ENCODE results near the gene KLHL30.
"Not testable (repeated sequence)": the region's sequence is repeated elsewhere in the genome, so short reads cannot be mapped to it uniquely, and the experiment has no call there.

Gene KLHL30

DNA sequence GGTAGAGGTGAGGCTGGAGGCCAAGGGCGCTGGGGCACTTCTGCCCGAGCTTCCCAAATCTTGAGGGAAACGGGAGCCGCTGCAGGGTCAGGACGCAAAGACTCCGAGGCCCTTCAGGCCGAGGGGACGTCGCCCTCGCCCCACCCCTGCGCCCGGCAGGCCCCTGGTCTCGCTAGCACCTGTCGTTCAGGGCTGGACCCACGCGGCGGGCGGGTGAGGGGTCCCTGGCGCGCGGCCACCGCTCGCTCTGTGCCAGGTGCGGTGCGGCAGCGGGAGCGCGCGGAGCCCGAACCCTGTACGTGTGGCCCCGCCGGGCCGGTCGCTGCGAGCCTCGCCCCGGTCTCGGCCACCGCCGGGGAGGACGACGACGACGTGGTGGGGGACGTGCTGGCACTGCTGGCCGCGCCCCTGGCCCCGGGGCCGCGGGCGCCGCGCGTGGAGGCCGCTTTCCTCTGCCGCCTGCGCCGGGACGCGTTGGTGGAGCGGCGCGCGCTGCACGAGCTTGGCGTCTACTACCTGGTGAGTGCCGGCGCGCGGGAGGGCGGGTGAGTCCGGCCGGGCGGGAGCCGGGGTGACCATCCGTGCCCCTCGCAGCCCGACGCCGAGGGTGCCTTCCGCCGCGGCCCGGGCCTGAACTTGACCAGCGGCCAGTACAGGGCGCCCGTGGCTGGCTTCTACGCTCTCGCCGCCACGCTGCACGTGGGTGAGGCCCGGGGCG is 25.2 kb downstream of the KLHL30 start:
- no peak for DNase-seq (ENCODE audit: low spot score)

DNA sequence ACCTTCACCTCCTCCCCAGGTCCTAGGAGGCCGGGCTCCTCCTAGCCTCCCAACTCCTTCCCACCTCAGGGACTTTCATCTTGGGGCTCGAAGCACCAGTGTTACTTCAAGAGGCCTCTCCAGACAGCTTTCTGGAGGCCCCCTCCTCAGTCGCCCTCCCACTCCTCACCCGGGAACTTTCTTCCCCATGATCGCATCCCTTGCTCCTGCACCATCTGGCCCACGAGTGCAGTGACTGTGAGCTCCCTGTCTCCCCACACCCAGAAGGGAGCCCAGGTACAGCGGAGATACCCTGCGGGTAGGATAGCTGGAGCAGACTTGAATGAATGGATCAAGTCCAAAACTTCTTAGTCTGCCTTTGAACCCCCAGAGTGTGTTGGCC is 26.4 kb downstream of the KLHL30 start:
- no peak for DNase-seq (ENCODE audit: low spot score)

DNA sequence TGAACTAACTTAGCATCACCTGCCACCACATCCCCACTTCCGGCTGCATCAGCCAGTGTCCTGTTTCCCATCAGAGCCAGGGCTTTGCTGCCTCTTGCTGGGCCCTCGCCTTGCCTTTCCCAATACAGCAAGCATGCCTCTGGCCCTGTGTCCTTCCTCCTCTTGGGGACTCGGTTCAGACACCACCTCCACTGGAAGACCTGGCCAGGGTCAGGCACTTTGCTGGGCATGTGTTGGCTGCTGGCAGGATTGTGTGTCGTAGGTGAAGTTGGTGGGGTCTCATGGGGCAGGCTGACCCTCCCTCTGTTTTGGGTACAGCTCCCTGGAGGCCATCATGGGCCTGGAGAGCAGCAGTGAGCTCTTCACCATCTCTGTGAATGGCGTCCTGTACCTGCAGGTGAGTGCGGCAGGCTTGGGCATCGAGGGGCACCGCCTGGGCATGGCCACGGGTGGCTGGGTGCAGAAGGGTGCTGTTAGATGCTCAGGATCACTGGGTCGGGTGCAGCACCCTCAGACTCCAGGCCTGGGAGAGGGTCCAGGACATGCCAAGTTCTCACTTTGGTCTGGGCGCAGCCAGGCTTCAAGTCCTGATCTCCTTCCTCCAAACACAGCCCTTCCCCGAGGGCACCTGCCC is 26.9 kb downstream of the KLHL30 start:
- DNase-seq (ENCODE audit: low spot score), result no peak

DNA sequence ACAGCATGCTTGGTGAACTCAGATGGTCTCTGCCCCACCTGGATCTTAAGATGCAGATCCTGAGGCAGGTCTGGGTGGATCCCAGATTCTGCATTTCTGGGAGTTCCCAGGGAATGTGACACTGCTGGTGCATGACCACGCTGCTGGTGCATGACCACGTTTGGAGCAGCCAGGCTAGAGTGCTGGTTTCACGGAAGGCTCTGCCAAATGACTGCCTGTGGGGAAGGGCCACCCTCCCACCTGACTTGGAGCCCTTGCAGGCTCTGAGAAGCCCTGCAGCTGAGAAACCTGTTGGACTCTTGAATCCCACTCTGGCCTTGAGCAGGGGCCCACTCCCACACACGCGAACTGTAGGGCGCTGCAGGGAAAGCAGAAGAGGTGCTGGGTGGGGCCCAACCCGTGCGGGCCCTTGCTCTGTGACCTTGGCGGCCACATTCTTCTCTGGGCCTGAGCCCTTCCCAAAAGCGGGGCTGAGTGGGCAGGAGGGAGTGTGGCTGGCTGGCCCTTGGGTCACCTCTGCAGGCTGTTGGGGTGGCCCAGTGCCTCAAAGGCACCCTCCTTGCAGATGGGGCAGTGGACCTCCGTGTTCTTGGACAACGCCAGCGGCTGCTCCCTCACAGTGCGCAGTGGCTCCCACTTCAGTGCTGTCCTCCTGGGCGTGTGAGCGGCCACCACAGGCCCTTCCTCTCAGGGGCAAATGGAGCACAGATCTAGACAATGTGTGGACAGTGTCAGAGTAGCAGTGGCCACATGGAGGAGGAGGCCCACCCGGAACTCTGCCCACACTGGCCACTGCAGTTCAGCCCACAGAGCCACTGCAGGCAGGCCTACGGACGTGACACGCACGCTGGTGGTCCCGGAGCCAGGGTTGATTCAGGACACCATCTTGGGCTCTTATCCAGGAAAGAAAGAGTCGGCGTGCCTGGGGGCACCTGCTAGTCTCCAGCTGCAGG is 28.2 kb downstream of the KLHL30 start:
- no peak for DNase-seq (ENCODE audit: low spot score)

DNA sequence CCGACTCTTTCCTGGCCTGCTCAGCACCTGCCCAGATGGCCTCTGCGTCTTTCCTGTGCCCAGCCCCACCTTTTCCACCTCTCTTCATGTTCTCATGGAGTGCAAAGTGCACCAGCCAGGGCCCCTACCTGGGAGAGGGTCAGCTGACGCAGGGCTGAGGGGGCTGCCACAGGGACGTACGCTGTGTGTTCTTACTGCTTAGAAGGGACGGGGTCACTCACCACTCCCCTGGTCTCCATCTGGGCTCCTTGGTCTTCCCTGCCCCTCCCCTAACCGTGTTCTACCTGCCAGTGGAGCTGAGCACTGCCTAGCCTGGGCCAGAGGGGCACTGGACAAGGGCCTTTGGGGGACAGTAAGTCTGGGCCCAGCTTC is 28.9 kb downstream of the KLHL30 start:
- no peak for DNase-seq (ENCODE audit: low spot score)

- DNase-seq (ENCODE audit: low spot score), result no peak
Measured at GRCh38 chr2:238167761-238168160, 29.3 kb downstream of the KLHL30 start.

GRCh38 chr2:238168196-238169047 is 30.0 kb downstream of the KLHL30 start:
- DNase-seq (ENCODE audit: low spot score), result no peak

DNA sequence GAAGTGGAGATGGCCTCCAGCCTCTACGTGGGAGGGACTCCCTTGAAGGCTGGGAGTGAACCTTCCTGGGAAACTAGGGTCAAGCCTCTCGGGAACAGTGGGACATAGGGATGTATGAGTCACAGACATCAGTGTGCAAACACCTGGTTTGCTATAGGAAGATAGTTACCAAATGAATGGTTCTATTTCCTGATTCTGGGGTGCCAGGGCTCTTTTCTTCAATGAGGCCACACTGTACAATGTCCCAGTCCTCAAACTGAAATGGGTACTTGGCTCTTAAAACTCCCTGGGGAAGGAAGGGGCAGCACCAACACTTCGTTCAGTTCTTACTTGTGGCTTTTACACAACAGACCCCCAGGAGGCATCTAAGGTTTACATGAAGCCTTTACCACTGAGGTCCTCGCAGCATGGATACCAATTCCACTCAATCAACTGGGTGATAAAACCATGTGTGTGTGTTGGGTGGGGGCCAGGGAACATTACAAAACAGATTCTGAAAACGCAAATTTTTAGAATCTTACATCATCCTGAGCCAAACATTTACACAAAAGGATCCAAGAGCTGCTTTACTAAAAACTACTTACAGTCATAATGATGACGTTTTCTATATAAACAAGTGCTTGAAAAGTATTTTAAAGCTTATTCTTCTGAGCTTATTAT is 30.7 kb downstream of the KLHL30 start:
- peak; percentile 82 for DNase-seq (ENCODE audit: low spot score)

GRCh38 chr2:238169708-238170251 is 31.3 kb downstream of the KLHL30 start:
- DNase-seq (ENCODE audit: low spot score), result peak; percentile 90

- DNase-seq (ENCODE audit: low spot score), result no peak
Measured at GRCh38 chr2:238170386-238171071, 32.1 kb downstream of the KLHL30 start.

DNA sequence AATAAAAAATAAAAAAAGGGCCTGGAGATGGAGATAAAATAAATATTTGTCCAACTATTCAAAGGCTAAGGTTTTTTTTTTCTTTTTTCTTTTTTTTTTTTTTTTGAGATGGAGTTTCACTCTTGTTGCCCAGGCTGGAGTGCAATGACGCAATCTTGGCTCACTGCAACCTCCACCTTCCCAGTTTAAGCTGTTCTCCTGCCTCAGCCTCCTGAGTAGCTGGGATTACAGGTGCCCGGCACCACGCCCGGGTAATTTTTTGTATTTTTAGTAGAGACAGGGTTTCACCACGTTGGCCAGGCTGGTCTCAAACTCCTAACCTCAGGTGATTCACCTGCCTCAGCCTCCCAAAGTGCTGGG is 32.6 kb downstream of the KLHL30 start:
- not testable (repeated sequence) for DNase-seq (ENCODE audit: low spot score)

DNA sequence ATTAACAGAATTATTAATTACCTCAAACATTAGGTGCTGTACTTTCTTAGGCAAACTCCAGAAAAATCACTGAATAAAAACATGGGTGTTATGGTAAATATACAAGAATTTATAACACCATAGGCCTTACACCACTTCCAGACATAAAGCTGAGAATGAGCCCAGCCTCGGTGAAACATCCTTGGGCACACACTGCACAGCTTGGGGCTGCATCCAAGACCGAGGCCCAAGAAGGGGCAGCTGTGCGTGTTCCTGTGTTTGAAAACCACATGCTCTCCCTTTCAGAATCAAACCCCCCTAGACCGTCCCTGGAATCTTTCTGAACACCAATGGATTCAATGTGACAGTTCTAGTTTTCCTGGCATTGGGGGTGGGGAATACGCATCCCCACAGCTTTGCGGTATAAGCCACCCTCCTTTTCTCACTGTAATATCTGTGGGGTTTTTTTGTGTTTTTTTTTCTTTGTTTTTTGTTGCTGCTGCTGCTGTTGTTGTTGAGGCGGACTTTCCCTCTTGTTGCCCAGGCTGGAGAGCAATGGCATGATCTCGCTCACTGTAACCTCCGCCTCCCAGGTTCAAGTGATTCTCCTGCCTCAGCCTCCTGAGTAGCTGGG is 33.2 kb downstream of the KLHL30 start:
- no peak for DNase-seq (ENCODE audit: low spot score)

GRCh38 chr2:238172439-238172838 is 34.0 kb downstream of the KLHL30 start:
- no peak for DNase-seq (ENCODE audit: low spot score)

DNA sequence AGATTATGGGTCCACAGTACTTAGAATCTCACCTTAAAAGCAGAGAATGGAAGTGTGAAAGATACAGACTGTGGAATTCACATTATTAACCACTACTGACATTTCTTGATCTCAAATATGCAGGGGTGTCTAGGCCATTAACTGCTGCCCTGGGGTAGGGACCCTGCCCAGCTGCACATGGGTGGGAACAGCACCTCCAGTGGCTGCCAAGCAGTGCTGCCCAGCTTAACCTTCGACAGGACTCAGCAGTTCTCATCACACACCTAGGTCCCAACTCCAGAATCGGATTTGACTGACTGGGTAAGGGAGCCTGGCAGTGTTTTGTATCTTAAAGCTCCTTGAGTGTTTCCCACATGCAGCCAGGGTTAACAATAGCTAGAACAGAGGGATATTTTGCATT is 35.2 kb downstream of the KLHL30 start:
- no peak for DNase-seq (ENCODE audit: low spot score)

GRCh38 chr2:238174291-238174690 is 35.8 kb downstream of the KLHL30 start:
- DNase-seq (ENCODE audit: low spot score), result no peak

DNA sequence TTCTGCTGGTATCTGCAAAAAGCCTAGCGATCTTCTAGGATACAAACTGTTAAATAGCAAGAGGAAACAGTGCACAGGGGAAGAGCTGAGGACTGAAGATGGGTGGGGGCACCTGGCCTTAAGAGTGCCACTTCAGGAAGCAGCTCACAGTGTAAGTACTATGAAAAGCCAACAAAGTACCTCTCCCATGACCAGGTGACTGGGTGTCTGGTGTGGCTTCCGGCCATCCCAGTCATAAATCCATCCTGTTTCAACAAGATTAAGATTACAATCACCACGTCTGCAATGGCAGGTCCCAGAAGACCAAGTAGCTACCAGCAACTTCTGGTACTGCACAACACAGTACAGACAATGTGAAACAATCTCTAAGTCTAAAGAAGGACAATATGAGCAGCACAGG is 36.2 kb downstream of the KLHL30 start:
- DNase-seq (ENCODE audit: low spot score), result no peak

GRCh38 chr2:238176613-238177012 is 38.1 kb downstream of the KLHL30 start:
- DNase-seq (ENCODE audit: low spot score), result no peak

DNA sequence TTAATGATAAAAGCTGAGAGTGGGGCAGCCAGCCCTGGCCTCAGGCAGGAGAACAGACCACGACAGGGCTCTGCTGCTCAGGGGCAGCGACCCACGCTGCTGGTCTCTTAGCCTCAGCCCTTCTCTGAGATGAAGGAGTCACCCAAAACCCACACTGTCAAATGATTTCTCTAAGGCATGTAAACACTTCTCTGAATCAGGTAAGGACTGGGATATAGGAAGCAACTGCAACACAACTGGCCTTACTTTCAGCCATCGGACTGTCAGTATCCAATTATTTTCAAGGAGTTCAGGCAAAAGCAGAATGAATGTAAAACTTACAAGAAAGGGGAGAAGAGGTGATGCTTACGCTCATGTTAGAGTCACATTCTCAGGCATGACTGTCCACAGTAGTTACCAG is 42.1 kb downstream of the KLHL30 start:
- no peak for DNase-seq (ENCODE audit: low spot score)

GRCh38 chr2:238182362-238182761 is 43.9 kb downstream of the KLHL30 start:
- DNase-seq (ENCODE audit: low spot score), result no peak

DNA sequence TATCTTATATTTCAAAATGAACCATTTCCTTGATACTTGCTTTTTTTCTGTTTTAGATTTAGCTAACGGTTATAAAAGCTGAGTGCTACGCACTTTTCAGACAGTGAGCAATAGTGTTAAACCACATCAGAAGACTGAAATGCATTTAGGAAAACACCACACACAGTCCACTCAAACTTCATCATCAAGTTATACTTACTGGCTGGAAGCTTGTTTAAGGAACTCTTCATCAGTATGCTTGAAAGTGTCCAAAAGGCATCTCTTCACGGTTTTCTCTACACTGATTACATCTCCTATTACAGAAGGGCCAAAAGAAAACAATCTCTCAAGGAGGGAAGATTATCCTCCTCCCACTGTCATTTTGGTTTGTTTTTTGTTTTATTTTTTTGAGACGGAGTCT is 45.4 kb downstream of the KLHL30 start:
- DNase-seq (ENCODE audit: low spot score), result no peak
